Left ventricle myocardium superior (tissue), 1 donor: ENCODE results near the gene SLC6A18. TPM values are rescaled to one million over a fixed set of nuclear protein-coding genes. Genes with fewer than 3 reads are reported as not detected.
"Not testable (repeated sequence)": the region's sequence is repeated elsewhere in the genome, so short reads cannot be mapped to it uniquely, and the experiment has no call there.

Source experiments
- ATAC-seq: fragments of 200-7000 bp; cut with Tn5 transposase; one replicate; pipeline ENCODE4 v1.9.1; 2020; ENCODE audit warnings: mild to moderate bottlenecking, moderate library complexity
- DNase-seq: peaks from one replicate; pipeline ENCODE4 v3.0.0-alpha.2; 2020
- intact Hi-C: fragments of 100-400 bp; cut with micrococcal nuclease; formaldehyde crosslinking; loops from one replicate; pipeline ENCODE4 v1.11.0; 2022
- total RNA-seq: library from RNA; stranded (reverse); fragmentation: NEBNext Ultra II Directional; extraction: Animal tissue kit (Norgen Biotek cat#: 25700); gene quantifications from one replicate; pipeline ENCODE4 v1.2.1, GENCODE V29; 2021
- donor health status: DM: no; HTN: yes; CAD: no; lungs with severe emphysema.

The SLC6A18 gene
- total RNA-seq, 1 donor from 2014 or later = not detected

DNA sequence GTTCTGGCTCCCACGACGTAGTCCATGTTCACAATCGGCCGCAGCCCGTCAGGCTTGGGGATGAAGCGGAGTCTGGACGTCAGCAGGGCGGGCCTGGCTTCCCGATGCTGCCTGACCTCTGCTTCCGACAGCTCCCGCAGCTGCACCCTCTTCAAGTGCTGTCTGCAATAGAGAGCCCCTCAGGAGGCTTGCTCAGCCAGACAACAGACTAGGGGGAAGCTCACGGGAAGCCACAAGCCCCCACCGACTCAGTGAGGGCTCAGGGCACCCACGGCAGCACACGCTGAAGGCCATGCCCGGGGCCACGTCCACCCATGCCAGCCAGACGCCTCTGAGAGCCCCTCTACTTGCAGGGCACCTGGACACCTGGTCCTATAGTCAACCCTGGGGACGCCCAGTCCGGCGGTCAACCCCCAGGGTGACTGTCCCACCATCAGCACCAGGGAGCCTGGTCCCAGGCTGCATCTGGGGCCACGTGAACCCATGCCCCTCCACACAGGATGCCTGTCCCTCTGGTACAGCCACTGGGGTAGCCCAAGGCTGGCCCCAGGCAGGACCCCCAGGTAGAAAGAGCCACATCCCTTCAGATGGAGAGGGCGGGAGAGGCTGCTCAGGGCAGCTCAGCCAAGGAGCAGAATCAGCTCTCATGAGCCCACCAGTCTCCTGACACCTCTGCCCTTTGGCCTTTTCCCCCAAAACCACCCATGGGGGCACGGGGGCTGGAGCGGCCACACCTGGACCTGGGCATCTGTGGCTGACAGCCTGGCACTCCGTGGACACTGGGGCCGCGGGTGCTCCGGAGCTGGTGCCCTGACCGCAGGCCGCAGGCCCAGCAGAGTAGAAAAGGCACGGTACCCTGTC lies 55.2 kb downstream of the SLC6A18 start:
- ATAC-seq = no peak
- DNase-seq = peak; percentile 15

DNA sequence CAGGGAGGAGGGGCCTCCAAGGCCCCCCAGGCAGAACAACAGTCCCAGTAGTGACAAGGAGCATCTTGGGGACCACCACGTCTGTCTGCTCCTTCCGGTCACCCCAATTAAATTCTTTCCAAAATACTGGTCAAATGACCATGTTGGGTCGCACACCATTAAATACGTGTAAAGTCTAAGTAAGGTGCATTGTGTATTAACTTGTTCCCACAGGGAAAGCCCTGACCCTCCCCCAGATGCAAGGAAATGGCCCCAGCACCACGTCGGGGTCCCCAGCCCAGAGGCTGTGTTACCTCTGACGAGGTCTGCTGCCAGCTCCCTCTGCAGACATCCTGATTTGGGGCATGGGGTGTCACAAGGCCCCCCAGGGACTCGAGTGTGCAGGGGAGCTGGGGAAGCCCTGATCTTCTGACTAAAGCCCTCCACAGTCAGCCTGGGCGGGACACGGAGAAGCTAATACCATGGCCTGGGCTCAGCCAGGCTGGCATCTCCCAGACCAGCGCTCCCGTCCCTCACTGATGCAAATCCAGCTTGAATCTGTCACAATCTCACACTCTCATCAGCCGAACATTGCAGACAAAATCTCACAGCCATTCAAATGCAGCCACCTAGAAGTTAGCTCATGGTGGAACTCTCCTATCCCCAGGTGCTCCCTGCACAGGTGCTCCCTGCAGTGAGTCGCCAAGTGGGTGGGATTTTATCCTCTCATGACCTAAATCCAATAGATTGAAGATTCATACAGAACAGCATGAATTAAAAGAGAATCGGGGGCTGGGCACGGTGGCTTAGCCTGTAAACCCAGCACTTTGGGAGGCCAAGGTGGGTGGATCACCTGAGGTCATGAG lies 56.1 kb downstream of the SLC6A18 start:
- DNase-seq (peak; percentile 5), ATAC-seq (no peak)
- intact Hi-C loops = no loop called here

More for the DNA sequence above, 55.2 kb downstream of the SLC6A18 start:
- intact Hi-C loops = no loop called here

GRCh38 chr5:1282131-1282992 lies 57.2 kb downstream of the SLC6A18 start:
- intact Hi-C loops = no loop called here
- DNase-seq (peak; percentile 39), ATAC-seq (peak; percentile 18)

DNA sequence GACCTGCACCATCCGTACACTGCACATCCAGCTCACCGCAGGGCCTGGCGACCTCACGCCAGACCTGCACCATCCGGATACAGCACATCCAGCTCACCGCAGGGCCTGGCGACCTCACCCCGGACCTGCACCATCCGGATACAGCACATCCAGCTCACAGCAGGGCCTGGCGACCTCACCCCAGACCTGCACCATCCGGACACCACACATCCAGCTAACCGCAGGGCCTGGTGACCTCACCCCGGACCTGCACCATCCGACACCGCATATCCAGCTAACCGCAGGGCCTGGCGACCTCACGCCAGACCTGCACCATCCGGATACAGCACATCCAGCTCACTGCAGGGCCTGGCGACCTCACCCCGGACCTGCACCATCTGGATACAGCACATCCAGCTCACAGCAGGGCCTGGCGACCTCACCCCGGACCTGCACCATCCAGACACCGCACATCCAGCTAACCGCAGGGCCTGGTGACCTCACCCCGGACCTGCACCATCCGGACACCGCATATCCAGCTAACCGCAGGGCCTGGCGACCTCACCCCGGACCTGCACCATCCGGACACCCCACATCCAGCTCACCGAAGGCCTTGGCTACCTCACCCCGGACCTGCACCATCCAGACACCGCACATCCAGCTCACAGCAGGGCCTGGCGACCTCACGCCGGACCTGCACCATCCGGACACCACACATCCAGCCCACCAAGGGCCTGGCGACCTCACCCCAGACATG lies 58.0 kb downstream of the SLC6A18 start:
- DNase-seq = peak; percentile 13
- ATAC-seq, intact Hi-C loops: not testable (repeated sequence)

DNA sequence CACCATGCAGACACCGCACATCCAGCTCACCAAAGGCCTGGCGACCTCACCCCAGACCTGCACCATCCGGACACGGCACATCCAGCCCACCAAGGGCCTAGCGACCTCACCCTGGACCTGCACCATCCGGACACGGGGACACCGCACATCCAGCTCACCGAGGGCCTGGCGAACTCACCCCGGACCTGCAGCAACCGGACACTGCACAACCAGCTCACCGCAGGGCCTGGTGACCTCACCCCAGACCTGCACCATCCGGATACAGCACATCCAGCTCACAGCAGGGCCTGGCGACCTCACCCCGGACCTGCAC lies 58.5 kb downstream of the SLC6A18 start:
- DNase-seq = peak; percentile 12
- intact Hi-C loops, ATAC-seq: not testable (repeated sequence)

DNA sequence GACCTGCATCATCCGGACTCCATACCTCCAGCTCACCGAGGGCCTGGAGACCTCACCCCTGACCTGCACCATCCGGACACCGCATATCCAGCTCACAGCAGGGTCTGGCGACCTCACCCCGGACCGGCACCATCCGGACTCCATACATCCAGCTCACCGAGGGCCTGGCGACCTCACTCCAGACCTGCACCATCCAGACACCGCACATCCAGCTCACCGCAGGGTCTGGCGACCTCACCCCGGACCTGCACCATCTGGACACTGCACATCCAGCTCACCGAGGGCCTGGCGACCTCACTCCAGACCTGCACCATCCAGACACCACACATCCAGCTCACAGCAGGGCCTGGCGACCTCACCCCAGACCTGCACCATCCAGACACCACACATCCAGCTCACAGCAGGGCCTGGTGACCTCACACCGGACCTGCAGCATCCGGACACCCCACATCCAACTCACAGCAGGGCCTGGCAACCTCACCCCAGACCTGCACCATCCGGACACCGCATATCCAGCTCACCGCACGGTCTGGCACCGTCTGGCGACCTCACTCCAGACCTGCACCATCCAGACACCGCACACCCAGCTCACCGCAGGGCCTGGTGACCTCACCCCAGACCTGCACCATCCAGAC lies 59.3 kb downstream of the SLC6A18 start:
- peak; percentile 21 for DNase-seq
- intact Hi-C loops, ATAC-seq: not testable (repeated sequence)

DNA sequence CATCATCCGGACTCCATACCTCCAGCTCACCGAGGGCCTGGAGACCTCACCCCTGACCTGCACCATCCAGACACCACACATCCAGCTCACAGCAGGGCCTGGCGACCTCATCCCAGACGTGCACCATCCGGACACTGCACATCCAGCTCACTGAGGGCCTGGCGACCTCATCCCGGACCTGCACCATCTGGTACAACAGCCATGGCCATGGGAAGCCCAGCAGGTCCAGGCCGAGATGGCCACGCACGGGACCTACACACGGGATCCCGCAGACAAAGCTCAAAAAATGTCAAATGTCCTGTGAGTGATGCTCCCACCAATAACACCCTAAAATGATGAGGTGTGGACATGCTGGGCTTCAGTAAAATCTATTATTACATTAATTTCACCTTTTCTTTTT lies 60.0 kb downstream of the SLC6A18 start:
- DNase-seq (no peak), ATAC-seq (no peak)
- intact Hi-C loops = no loop called here

DNA sequence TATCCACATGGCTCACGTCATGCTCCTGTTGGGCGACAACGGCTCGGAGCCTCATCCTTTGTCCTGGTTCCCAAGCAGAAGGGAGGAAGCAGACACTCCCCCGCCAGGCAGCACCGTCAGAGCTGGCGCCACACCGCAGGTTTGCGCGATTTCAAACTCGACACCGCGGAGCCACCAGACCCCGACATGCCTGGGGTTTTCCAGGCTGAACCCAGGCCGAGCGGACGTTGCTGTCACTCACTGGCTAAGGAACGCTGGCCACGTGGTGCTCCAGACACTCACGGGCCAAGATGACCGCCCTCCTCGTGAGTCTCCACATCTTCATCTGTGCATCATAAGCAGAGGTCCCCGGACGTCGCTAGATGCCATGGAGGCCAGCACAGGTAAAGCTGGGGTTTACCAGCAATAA lies 60.7 kb downstream of the SLC6A18 start:
- ATAC-seq (no peak), DNase-seq (no peak)
- intact Hi-C loops = no loop called here

GRCh38 chr5:1288439-1289335 lies 63.5 kb downstream of the SLC6A18 start:
- ATAC-seq = no peak
- intact Hi-C loops = no loop called here
- DNase-seq = no peak

GRCh38 chr5:1289559-1289958 lies 64.4 kb downstream of the SLC6A18 start:
- intact Hi-C loops, DNase-seq, ATAC-seq: not testable (repeated sequence)

DNA sequence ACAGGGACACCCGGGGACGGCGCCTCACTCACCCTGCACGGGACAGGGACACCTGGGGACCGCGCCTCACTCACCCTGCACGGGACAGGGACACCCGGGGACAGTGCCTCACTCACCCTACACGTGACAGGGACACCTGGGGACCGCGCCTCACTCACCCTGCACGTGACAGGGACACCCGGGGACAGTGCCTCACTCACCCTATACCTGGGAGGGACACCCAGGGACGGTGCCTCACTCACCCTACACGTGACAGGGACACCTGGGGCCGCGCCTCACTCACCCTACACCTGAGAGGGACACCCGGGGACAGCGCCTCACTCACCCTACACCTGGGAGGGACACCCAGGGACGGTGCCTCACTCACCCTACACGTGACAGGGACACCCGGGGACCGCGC lies 65.8 kb downstream of the SLC6A18 start:
- ATAC-seq, intact Hi-C loops, DNase-seq: not testable (repeated sequence)

- ATAC-seq = no peak
- no peak for DNase-seq
- intact Hi-C loops = no loop called here
These were observed 66.5 kb downstream of the SLC6A18 start for GRCh38 chr5:1291611-1292080.

DNA sequence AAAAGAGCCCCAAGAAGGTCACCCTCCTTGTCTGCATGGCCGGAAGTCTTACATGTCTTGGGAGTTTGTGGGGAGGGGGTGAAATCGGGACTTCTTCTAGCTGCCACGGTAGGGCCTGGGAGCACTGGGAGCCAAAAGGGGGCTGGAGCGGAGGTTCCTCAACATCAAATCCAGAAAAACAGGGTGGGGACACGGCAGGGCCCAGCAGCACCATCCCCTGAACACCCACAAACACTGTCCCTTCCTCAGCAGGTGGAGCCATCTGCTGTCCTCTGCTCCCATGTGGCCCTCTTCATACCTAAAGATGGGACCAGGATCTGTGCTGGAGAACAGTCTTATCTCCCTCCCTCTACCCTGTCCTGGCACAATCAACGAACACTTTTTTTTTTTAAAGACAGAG lies 67.0 kb downstream of the SLC6A18 start:
- ATAC-seq = no peak
- intact Hi-C loops = no loop called here
- DNase-seq = no peak

GRCh38 chr5:1292846-1293415 lies 67.8 kb downstream of the SLC6A18 start:
- intact Hi-C loops = no loop called here
- no peak for ATAC-seq
- DNase-seq = no peak

GRCh38 chr5:1293416-1294205 lies 68.4 kb downstream of the SLC6A18 start:
- intact Hi-C loops = no loop called here
- ATAC-seq (no peak), DNase-seq (no peak)

GRCh38 chr5:1294206-1294834 lies 69.1 kb downstream of the SLC6A18 start:
- intact Hi-C loops = no loop called here
- no peak for DNase-seq

More at GRCh38 chr5:1294206-1294834, 69.1 kb downstream of the SLC6A18 start:
- ATAC-seq = no peak
